Bronchial epithelial cell (primary cell): ENCODE data around the gene VWA5B1. TPM values are rescaled to one million over a fixed set of nuclear protein-coding genes. Genes with fewer than 3 reads are reported as not detected.

ENCODE experiments used
- DNase-seq: peaks from one replicate; pipeline ENCODE4 v3.0.0-alpha.2; 2010; ENCODE audit warnings: low read depth
- FAIRE-seq: peaks from 2 replicates; lab custom pipeline; 2011; peaks lifted over from hg19 to GRCh38; lab: Jason Lieb, UNC
- H3K27me3 ChIP-seq: 2 replicates; pipeline ENCODE4 v1.5.1; 2011; ENCODE audit warnings: low read length; ENCODE audit not compliant: control insufficient read depth, insufficient read depth
- H3K36me3 ChIP-seq: 2 replicates; pipeline ENCODE4 v1.5.1; 2011; ENCODE audit warnings: low read length; ENCODE audit not compliant: control insufficient read depth, insufficient read depth
- H3K4me3 ChIP-seq: 2 replicates; pipeline ENCODE4 v1.5.1; 2011; ENCODE audit warnings: mild to moderate bottlenecking, low read depth, low read length, control low read depth
- total RNA-seq: library from RNA; depleted of rRNA; stranded (reverse); fragments of >200 nt; gene quantifications from 2 replicates; pipeline ENCODE4 v1.2.1, GENCODE V29; 2014
- TF ChIP-seq, protein P1 (sequence below): IDR thresholded peaks from 2 replicates; pipeline ENCODE4 v1.5.1; 2011; ENCODE audit warnings: mild to moderate bottlenecking, moderate library complexity, low read length, control low read depth, inconsistent platforms; ENCODE audit not compliant: insufficient read depth, severe bottlenecking

VWA5B1 gene
- total RNA-seq, 1 donor from 2014 or later: not detected

DNA sequence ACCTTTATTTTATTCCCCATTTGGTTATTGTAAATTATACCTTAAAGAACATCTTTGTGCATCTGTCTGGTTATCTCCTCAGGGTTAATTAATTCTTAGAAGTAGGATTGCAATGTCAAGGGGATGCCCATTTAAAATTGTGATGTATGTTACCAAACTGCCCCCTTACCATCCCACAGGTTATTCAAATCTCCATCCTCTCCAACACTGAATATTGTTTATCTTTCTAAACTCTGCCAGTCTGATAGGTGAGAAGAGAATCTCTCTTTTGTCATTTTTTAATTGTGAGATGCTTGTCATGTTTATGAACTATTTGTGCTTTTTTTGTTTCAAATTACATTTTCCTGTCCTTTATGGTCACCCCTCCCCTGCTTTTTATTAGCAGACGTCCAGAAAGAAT, 55.8 kb downstream of the VWA5B1 start:
- Histone ChIP-seq H3K36me3 (no peaks in the 10 kb centered on the region), H3K4me3 (no peak overlapping the region), H3K27me3 (peaks cover 11% of the 10 kb centered on the region)
- TF ChIP-seq, protein P1, sequence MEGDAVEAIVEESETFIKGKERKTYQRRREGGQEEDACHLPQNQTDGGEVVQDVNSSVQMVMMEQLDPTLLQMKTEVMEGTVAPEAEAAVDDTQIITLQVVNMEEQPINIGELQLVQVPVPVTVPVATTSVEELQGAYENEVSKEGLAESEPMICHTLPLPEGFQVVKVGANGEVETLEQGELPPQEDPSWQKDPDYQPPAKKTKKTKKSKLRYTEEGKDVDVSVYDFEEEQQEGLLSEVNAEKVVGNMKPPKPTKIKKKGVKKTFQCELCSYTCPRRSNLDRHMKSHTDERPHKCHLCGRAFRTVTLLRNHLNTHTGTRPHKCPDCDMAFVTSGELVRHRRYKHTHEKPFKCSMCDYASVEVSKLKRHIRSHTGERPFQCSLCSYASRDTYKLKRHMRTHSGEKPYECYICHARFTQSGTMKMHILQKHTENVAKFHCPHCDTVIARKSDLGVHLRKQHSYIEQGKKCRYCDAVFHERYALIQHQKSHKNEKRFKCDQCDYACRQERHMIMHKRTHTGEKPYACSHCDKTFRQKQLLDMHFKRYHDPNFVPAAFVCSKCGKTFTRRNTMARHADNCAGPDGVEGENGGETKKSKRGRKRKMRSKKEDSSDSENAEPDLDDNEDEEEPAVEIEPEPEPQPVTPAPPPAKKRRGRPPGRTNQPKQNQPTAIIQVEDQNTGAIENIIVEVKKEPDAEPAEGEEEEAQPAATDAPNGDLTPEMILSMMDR: no peak
- FAIRE-seq: no peak
- no peak for DNase-seq

DNA sequence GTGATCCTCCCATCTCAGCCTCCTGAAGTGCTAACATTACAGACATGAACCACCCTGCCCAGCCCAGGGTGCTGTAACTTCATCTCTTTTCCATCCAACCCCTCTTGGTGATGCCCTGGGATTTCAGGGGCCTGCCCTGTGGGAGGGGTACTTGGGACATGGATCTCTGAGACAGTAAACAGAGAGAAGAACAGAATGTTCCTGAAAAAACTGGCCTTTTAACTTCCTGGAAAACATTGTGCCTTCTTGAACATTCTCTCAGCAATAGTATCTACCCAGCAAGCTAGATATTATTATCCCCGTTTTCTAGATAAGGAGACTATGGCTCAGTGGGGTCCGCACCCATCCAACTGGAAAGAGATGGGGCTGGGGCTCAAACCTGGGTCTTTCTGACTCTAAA, 57.0 kb downstream of the VWA5B1 start:
- FAIRE-seq: no peak
- TF ChIP-seq, protein P1: no peak
- DNase-seq: no peak
- no peak overlapping the region for H3K4me3 ChIP-seq
- peaks cover 6% of the 10 kb centered on the region for H3K27me3 ChIP-seq
- no peaks in the 10 kb centered on the region for H3K36me3 ChIP-seq

DNA sequence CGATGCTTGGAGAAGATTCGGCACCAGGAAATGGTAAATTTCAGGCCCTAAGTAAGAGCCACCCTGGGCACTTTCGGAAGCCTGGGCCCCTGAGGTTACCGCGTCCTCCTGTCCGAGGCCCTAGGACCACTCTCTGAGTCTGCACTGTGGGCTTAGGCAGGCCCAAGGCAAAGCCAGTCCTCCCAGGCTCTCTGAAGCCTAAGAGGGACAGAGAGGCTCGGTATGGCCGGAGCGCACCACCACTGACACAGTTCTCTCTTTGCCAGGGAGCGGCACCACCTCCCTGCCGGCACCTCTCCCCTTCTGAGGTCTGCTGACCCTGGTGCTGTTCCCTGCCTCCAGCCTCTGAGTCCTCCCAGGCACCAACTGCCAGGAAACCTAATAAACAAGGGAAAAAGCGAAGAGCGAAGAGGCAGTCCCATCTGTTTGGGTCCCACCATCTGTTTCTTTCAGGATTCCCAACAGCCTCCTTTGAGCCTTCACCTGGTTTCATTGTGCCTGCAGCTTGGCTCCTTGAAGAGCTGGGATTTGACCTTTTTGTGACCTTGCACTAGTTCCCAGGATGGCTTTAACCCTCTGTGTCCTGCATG, 57.7 kb downstream of the VWA5B1 start:
- Histone ChIP-seq H3K27me3 (peaks cover 4% of the 10 kb centered on the region), H3K4me3 (no peak overlapping the region), H3K36me3 (no peaks in the 10 kb centered on the region)
- TF ChIP-seq, protein P1: no peak
- FAIRE-seq: no peak
- DNase-seq: no peak

DNA sequence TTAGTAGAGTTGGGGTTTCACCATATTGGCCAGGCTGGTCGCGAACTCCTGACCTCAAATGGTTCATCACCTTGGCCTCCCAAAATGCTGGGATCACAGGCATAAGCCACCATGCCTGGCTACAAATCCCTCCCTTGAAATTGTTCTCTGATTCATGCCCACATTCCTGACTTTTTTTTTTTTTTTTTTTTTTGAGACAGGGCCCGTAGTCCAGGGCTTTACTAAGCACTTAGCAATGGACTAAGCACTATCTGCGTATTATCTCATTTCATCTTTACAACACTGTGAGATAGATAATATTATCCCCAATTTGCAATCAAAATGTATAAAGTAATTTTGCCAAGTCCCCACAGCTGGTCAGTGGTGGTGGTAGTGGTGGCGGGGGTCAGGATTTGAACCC, 58.9 kb downstream of the VWA5B1 start:
- Histone ChIP-seq H3K27me3 (peaks cover 2% of the 10 kb centered on the region), H3K4me3 (no peak overlapping the region), H3K36me3 (no peaks in the 10 kb centered on the region)
- FAIRE-seq: no peak
- no peak for DNase-seq
- TF ChIP-seq, protein P1: no peak

DNA sequence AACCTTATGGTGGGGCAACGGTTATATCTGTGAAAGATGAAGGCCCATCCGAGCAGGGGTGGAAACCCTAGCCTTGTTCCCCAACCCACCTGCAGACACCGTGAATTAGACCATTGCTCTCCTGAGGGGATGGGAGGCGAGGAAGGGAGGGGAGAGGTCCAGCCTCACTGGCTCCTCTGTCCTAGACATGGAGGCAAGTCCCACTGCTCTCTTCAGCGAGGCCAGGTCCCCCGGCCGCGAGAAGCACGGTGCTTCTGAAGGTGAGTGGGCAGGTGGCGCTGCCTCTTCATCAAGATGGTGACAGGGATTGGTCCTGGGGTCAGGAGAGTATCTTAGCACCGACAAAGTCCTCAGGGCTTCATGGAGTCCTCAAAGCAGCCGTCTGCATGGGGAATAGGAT, 59.3 kb downstream of the VWA5B1 start:
- no peak for DNase-seq
- TF ChIP-seq, protein P1: no peak
- Histone ChIP-seq H3K36me3 (no peaks in the 10 kb centered on the region), H3K27me3 (no peaks in the 10 kb centered on the region), H3K4me3 (no peak overlapping the region)
- no peak for FAIRE-seq

DNA sequence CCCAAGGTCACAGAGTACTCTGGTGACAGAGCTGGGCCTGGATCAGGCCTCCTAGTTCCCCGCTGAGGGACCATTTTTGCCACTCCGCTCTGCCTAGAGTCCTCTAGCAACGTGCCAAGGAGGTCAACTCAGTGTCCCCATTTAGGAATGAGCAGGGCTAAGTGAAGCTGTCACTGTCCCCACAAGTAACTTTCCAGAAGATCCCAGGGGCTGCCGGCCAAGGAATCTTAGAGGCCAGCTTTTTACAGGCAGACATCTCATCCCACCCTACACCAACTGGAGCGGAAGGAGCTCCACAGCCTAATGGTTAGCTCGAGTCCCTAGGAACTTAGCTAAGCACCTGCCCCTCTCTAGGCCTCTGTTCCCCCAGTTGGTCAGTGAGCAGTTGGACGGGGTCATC, 59.7 kb downstream of the VWA5B1 start:
- Histone ChIP-seq H3K4me3 (no peak overlapping the region), H3K36me3 (no peaks in the 10 kb centered on the region), H3K27me3 (no peaks in the 10 kb centered on the region)
- no peak for DNase-seq
- FAIRE-seq: no peak
- TF ChIP-seq, protein P1: no peak
